ENCODE measurements around the gene REXO4.

Gene REXO4

GRCh38 chr9:133362359-133363044 is 55.3 kb downstream of the REXO4 start:
- DNase-seq = no peak

GRCh38 chr9:133361507-133362092 is 56.2 kb downstream of the REXO4 start:
- DNase-seq = no peak

- DNase-seq = no peak
Measured at GRCh38 chr9:133360400-133361393, 57.1 kb downstream of the REXO4 start.

GRCh38 chr9:133359399-133360175 is 58.2 kb downstream of the REXO4 start:
- DNase-seq = no peak

- DNase-seq = no peak
Measured at GRCh38 chr9:133357656-133358055, 60.2 kb downstream of the REXO4 start.

- DNase-seq = no peak
Measured at GRCh38 chr9:133356391-133357091, 61.3 kb downstream of the REXO4 start, which contains the start of the genes SURF1 and SURF2. SURF1 (minus strand) TSS chr9:133356487; CDS start chr9:133356453, 34 bp downstream. SURF2 (plus strand) TSS chr9:133356550; CDS start chr9:133356593, 43 bp downstream.
